Fibroblast of lung (primary cell): ENCODE results near the gene MCTP1.

Source experiments
- CTCF ChIP-seq, 2 donors: IDR thresholded peaks in 1 of 2; conservative IDR thresholded peaks in 1 of 2; 1 replicate in 1 of 2; 2 replicates in 1 of 2; pipeline ENCODE4 v1.5.1; 2011 to 2012; ENCODE audit warnings: low read length in 2 of 2, control low read depth in 1 of 2, inconsistent platforms in 1 of 2, low read depth in 1 of 2, mild to moderate bottlenecking in 1 of 2
- EZH2 ChIP-seq: IDR thresholded peaks from 2 replicates; pipeline ENCODE4 v1.5.1; 2012; ENCODE audit warnings: low read length, control low read depth, mild to moderate bottlenecking; ENCODE audit errors: missing control alignments

- no peak for TF ChIP-seq CTCF (conservative IDR thresholded peaks at IDR 0.05 in 1 of 2, IDR thresholded peaks at IDR 0.05 in 1 of 2; ENCODE audit: low read depth in 1 of 2, low read length in 2 of 2)
- no peak for TF ChIP-seq EZH2
Observed at GRCh38 chr5:94782383-94782782, 502.5 kb downstream of the MCTP1 start.
